Stimulated activated CD8-positive, alpha-beta memory T cell treated with anti-CD3 and anti-CD28 coated beads, Interleukin-4, amount 100 ng/mL, for 48 hours (primary cell): ENCODE results near the gene CRYBG2.
A peak's percentile ranks its signal among the peaks of the same experiment; 100 is the strongest.
"Not testable (repeated sequence)": the region's sequence is repeated elsewhere in the genome, so short reads cannot be mapped to it uniquely, and the experiment has no call there.

Experiments
- DNase-seq: peaks from one replicate; pipeline ENCODE4 v3.0.0-alpha.2; 2020

CRYBG2 gene

GRCh38 chr1:26350343-26350700 is 3.6 kb downstream of the CRYBG2 start:
- no peak for DNase-seq

- DNase-seq: no peak
Measured at GRCh38 chr1:26349877-26350244, 4.1 kb downstream of the CRYBG2 start.

- DNase-seq: no peak
Measured at GRCh38 chr1:26349188-26349876, 4.6 kb downstream of the CRYBG2 start.

GRCh38 chr1:26346274-26347033 is 7.5 kb downstream of the CRYBG2 start:
- DNase-seq: no peak

- no peak for DNase-seq
Measured at GRCh38 chr1:26345718-26346117, 8.2 kb downstream of the CRYBG2 start.

GRCh38 chr1:26344147-26344920 is 9.6 kb downstream of the CRYBG2 start:
- DNase-seq: no peak

- no peak for DNase-seq
Measured at GRCh38 chr1:26340047-26340481, 13.9 kb downstream of the CRYBG2 start.

GRCh38 chr1:26338670-26339069 is 15.3 kb downstream of the CRYBG2 start:
- DNase-seq: no peak

- no peak for DNase-seq
Measured at GRCh38 chr1:26337625-26338024, 16.3 kb downstream of the CRYBG2 start.

GRCh38 chr1:26337206-26337535 is 16.8 kb downstream of the CRYBG2 start:
- DNase-seq: no peak

GRCh38 chr1:26336477-26337205 is 17.3 kb downstream of the CRYBG2 start:
- peak; percentile 90 for DNase-seq

- DNase-seq: no peak
Measured at GRCh38 chr1:26335774-26336476, 18.0 kb downstream of the CRYBG2 start.

GRCh38 chr1:26333312-26333711 is 20.6 kb downstream of the CRYBG2 start:
- not testable (repeated sequence) for DNase-seq

- no peak for DNase-seq
Measured at GRCh38 chr1:26330276-26330675, 23.7 kb downstream of the CRYBG2 start.

- not testable (repeated sequence) for DNase-seq
Measured at GRCh38 chr1:26329380-26329779, 24.6 kb downstream of the CRYBG2 start.

GRCh38 chr1:26328597-26328996 is 25.3 kb downstream of the CRYBG2 start:
- no peak for DNase-seq

- no peak for DNase-seq
Measured at GRCh38 chr1:26327956-26328362, 26.0 kb downstream of the CRYBG2 start.

GRCh38 chr1:26324550-26324949 is 29.4 kb downstream of the CRYBG2 start:
- DNase-seq: no peak

- no peak for DNase-seq
Measured at GRCh38 chr1:26323382-26323781, 30.5 kb downstream of the CRYBG2 start.

- DNase-seq: no peak
Measured at GRCh38 chr1:26322042-26322331, 31.9 kb downstream of the CRYBG2 start.

- DNase-seq: peak; percentile 100
Measured at GRCh38 chr1:26321315-26322041, 32.5 kb downstream of the CRYBG2 start.

- peak; percentile 30 for DNase-seq
Measured at GRCh38 chr1:26320896-26321295, 33.0 kb downstream of the CRYBG2 start.
